DMS 273 treated with DMSO at 0.1 percent for 48 hours (cell line): ENCODE data around the gene DDX1.

Experiments
- DNase-seq: peaks from one replicate; lab custom pipeline; 2025; lab: John Stamatoyannopoulos, UW

The DDX1 gene

GRCh38 chr2:15664273-15665066, 72.8 kb downstream of the DDX1 start:
- no peak for DNase-seq

- no peak for DNase-seq
Measured at GRCh38 chr2:15665067-15665942, 73.6 kb downstream of the DDX1 start.

DNA sequence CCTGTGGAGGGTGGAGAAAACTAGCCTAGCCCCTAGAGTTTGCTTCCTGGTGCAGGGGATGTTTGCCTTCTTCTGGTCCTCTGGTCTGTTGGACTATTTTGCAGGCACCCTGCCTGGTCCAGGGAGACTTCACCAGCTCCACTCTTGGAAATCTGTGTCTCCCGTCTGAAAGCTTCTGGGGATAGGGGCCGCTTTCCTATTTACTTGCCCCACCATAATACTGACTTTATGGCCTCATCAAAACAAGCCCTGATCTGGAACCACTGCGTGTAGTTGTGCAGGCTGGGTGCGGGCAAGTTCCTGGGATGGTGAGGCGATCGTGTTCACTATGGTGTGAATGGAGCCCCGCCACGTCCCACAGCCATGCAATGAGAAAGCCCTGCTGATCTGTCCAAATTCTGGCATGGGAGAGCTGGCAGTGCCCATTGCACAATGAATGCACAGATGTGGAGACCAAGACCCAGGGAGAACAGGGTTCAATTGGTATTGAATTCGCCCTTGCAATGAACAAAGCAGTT, 74.3 kb downstream of the DDX1 start:
- DNase-seq: no peak

DNA sequence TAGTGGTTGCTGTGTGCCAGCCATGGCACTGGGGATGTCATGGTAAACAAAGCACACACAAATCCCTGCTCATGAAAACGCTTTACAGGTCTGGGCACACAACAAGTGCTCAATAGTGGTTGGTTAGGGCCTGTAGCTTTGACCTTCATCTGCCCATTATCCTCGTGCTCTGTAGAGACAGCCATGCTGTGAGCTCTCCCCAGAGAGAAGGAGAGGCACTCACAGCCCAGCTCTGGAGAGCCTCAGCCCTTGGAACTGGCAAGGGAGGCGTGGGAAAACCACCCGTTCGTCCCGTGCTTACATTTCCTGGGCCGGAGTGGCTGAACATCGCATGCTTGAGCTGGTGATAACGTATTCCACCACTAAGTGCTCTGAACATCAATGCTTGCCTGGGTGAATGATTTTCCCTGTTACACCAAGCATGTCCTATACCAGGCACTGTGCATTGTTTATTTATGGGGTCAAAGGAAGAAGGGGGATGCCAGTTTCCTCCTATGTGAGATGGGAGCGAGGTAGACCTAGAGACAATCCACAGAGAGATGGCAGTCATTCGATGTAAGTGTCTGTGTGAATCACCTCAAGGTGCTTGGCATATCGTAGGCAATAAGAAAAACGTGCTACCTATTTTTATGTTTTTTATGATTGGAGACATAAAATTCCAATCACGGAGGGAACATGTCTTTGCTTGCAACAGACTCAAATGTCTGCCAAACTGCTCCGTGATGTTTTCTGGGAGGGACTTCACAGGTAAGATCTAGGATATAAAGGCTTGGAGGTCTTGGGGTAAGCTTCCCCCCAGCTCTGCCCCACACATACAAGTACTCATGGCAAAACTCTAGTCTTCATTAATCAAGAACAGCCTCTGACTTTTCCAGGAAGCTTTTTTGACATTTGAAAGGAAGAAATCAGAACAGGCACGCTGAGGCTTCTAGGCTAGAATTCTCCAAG, 75.5 kb downstream of the DDX1 start:
- DNase-seq: no peak

- no peak for DNase-seq
Measured at GRCh38 chr2:15667809-15668556, 76.3 kb downstream of the DDX1 start.

DNA sequence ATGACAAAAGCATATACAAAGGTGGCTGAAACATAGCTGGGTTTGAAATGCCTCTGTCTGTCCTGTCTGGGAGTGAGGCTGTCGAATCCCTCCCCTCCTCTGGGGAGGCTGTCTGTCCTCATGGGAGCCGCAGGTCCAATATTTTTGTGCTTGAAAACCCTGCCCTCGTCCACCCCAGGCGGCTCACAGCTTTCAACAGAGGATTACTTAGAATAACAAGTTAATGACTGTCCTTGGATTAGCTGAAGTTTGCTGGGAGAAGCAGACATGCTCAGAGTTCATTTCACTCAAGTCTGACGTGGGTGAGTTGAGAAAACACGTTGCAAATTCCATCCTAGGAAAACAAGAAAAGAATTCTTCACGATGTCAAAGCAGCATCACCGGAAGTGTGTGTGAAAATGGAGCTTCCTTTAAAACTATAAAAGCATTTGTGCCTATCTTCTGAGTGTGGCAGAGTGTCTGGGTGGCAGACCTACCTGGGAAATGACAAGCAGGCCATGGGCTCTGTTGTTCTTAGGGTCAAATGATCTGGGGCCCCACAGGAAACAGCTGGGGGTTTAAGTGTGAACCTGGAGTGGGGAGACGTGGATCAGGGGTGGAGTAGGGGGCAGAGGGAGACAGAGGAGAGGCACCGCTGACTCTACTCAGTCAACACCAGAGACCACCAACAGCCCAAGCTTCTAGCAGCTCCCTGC, 77.1 kb downstream of the DDX1 start:
- no peak for DNase-seq

DNA sequence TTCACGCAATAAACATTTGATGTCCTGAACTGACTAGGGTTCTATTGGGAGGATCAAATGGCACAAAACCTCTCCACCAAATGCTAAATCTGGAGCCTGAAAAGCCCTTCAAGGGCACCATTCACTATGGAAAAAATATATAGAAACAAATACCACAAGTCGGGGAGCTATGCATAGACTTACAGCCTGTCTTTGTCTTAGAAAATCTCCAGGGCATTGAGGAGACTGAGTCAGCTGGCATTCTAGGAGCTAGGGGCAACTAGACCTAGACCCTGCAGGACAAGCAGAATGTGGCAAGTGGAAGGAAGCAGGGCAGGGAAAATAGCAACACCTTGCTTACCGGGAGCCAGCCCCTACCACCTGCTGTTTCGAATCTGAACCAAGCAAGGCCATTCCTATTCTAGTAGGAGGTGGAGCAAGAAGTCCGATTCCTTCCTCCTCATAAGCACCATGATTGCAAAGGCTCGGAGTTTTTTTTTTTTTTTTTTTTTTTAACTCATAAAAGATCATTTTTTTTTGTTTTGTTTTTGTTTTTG, 77.8 kb downstream of the DDX1 start:
- no peak for DNase-seq

DNA sequence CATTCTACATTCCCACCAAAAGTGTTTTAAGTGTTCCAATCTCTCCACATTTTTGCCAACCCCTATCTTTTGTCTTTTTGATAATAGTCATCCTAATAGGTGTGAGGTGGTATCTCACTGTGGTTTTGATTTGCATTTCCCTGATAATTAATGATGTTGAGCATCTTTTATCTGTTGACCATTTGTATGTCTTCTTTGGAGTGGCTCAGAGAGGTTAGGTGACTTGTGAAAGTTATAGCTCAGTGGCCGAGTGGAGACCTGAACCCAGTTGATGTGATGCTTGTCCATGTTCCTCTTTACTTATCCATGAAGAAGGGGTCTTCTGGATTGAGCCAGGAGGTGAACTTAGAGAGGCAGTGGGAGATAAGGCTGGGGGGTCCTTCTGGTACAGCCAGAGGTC, 78.8 kb downstream of the DDX1 start:
- no peak for DNase-seq

GRCh38 chr2:15670981-15671380, 79.3 kb downstream of the DDX1 start:
- no peak for DNase-seq

GRCh38 chr2:15671409-15671808, 79.7 kb downstream of the DDX1 start:
- no peak for DNase-seq

DNA sequence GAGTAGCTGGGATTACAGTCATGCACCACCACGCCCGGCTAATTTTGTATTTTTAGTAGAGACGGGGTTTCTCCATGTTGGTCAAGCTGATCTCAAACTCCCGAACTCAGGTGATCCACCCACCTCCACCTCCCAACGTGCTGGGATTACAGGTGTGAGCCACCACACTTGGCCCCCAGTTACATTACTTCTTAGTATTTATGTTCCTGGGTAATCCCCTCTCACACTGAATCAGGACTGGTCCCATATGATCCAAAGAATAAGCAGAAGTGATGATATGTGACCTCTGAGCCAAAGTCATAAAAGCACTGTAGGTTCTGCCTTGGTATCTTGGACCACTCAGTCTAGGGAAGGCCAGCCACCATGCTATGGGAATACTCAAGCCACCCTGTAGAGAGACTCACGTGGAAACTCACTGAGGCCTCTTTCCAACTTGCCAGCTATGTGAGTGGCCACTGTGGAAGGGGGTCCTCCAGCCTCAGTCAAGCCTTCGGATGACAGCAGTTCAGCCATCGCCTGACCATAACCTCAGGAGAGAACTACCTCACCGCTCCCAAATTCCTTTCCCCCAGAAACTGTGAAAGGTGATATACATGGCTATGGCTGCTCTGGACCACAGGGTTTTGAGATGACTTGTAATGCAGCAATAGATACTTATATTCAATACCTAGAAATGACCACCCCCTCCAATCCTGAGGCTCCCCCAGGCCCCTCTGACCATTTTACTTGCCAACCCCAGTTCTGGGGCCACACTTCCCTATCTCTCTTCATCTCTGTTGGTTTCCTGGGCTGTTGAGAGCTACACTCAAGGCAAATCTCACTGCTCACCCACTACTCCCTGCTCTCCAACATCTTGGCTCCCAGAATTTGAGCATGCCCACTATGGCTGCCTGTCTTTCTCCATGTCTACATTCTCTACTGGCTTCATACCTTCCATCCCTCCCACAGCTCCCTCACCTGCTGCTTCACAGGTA, 80.5 kb downstream of the DDX1 start:
- DNase-seq: no peak

DNA sequence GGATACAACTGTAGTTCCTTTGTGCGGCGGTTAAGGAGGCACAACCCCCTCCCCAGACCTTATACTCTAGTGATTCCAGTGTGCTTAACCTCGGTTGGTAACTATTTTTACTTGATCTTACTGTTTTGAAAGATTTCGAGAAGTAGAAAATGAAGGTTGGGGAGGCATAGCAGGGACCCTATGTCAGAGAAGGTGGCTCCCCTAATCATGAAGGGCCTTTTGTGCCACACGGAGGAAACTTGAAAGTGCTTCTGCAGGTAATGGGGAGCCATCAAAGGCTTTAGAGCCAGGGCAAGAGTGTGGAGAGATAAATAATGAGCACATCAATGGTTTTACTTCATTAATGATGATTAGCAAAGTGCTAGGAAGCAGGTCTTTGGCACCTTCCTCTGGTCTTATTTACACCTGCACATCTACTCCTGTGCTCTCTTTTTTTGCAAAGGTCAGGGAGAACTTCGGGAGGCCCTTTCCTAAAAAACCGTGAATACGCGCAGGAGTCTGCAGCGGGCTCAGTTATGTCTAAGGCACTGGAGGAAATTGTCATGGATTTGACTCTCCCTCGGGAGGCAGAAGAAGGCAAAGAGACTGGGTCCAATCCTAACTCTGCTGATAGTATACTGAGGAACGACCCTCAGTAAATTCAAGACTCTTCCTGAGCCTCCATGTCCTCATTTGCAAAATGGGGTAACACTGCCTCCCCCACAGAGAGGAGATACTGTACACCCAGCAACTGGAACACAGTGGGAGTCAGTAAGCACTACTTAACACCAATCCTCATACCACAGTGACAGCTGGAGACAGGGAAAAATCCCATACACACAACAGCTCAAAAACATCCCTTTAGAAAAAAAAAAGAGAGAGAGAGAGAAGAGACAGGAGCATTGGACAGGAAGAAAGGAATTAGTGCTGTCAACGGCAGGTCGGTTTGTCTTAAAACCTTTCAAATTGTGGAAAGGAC, 81.6 kb downstream of the DDX1 start:
- no peak for DNase-seq

GRCh38 chr2:15673919-15674636, 82.4 kb downstream of the DDX1 start:
- no peak for DNase-seq

DNA sequence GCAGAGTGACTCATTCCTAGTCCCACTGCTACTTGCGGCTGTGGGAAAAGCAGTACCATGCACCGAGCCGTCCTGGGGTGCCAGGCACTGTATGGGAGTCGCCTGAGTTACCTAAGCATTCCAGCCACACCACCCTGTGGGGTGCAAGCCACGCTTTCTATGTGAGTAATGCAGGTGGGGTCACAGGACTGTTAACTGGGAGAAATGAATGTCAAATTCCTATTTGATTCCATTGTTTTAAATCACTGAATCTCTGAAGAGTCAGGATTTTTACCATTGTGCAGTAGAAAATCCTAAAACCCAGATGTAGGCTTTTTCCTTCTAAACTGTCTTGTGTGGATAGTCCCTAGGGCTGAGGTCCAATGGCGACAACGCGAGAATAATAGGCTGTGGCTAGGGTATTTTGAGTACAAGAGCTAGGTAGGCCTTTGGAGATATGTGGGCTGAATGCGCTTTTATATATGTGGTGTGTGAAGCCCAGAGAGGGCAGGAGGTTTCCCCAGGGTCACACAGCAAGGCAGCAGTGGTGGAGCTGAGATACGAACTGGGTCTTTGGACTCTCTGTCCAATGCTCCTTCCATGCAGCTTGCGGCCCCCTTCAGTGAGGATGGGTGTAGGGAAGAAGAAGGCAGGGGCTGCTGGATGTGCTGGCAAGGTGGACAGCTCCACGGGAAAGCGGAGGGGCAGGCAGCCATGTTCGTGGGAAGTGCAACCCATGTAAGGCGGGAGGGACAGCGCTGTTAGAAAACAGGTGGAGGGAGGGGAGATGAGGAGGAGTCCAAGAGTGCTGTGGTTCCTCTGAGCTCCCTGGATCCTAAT, 83.2 kb downstream of the DDX1 start:
- DNase-seq: no peak

DNA sequence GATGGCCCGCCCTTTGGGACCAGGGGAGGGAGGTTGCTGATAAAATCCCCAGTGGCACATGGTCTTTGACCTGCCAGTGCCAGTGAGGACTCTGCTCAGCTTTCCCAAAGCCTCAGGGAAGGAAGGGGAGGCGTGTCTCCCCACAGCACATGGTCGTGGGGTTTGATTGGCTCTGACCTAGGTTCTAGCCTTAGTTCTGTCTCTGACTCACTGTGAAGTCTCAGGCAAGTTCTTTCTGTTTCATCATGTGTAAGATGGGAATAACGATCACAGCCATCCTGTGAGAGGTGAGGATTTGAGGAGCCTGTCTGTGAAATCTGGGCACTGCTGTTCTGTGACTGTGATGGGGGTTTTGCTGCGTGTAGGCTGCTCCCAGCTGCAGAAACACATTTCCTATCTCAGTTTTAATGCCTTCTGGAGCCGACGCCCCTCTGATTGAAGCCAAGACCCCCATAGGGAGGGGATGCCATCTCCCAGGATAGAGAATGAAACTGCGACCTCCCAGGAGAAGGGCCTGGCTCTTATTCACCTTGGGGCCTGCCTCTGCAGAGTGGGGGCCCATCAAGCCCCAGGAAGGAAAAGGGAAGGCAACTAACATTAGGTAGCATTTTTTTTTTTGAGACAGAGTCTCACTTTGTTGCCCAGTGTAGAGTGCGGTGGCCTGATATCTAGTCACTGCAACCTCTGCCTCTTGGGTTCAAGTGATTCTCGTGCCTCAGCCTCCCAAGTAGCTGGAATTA, 84.0 kb downstream of the DDX1 start:
- no peak for DNase-seq
